Panc1 (cell line): ENCODE data around the gene IQSEC1. TPM values are rescaled to one million over a fixed set of nuclear protein-coding genes. Genes with fewer than 3 reads are reported as not detected.

ENCODE experiments used
- ATAC-seq: fragments of 200-7000 bp; cut with Tn5 transposase; 2 replicates; pipeline ENCODE4 v1.9.1; 2020; ENCODE audit warnings: mild to moderate bottlenecking, moderate library complexity
- BruUV-seq: library from RNA; stranded (reverse); fragments of 400-500 nt; replicated peaks from 2 replicates; lab custom pipeline; 2021; lab: Mats Ljungman, UMichigan
- CTCF ChIA-PET: fragments of 300-600 bp; sonication (Branson Sonifier 250); formaldehyde crosslinking; loops from one replicate; lab custom pipeline; 2022; ENCODE audit warnings: antibody characterized with exemption; lab: Charles Lee
- POLR2A ChIA-PET: fragments of 300-600 bp; sonication (Branson Sonifier 250); formaldehyde crosslinking; loops from one replicate; lab custom pipeline; 2022; ENCODE audit warnings: antibody characterized with exemption; lab: Charles Lee
- DNase-seq: peaks from one replicate; pipeline ENCODE4 v3.0.0-alpha.2; 2010; ENCODE audit warnings: low read depth, low spot score
- H3K27ac ChIP-seq: 2 replicates; pipeline ENCODE4 v1.5.1; 2011; ENCODE audit warnings: mild to moderate bottlenecking, low read length, inconsistent platforms
- H3K27me3 ChIP-seq: fragments of 200-500 bp; sonication (Bioruptor generic); 2 replicates; pipeline ENCODE4 v1.6.0; 2014; ENCODE audit warnings: low read length, inconsistent platforms; ENCODE audit not compliant: control insufficient read depth, insufficient read depth
- H3K36me3 ChIP-seq: fragments of 200-500 bp; sonication (Bioruptor generic); 2 replicates; pipeline ENCODE4 v1.5.1; 2014; ENCODE audit warnings: inconsistent platforms, mild to moderate bottlenecking, low read length, moderate library complexity; ENCODE audit not compliant: control insufficient read depth, insufficient read depth
- H3K4me1 ChIP-seq: 2 replicates; pipeline ENCODE4 v1.5.1; 2011; ENCODE audit warnings: inconsistent platforms, mild to moderate bottlenecking, low read length, moderate library complexity; ENCODE audit not compliant: control insufficient read depth, insufficient read depth
- H3K4me3 ChIP-seq, 2 experiments: 2 replicates each; pipeline ENCODE4 v1.5.1; 2011 to 2012; ENCODE audit warnings: low read depth in 2 of 2, low read length in 2 of 2, mild to moderate bottlenecking in 2 of 2, inconsistent platforms in 1 of 2, moderate library complexity in 1 of 2
- H3K9me3 ChIP-seq: fragments of 200-500 bp; sonication (Bioruptor generic); 2 replicates; pipeline ENCODE4 v1.5.1; 2014; ENCODE audit warnings: low read depth, mild to moderate bottlenecking, inconsistent platforms, low read length, moderate library complexity; ENCODE audit not compliant: control insufficient read depth, insufficient read depth
- CTCF ChIP-seq: fragments of 450-650 bp; IDR thresholded peaks from 2 replicates; pipeline ENCODE4 v1.5.1; 2017; ENCODE audit warnings: mild to moderate bottlenecking
- POLR2AphosphoS5 ChIP-seq: IDR thresholded peaks from 2 replicates; pipeline ENCODE4 v1.6.1; 2012; ENCODE audit warnings: mild to moderate bottlenecking, low read depth, low read length, moderate library complexity
- REST ChIP-seq, 2 experiments: IDR thresholded peaks; 2 replicates each; pipeline ENCODE4 v1.6.1; 2011 to 2012; ENCODE audit warnings: low read depth in 2 of 2, control low read depth in 1 of 2, low read length in 1 of 2, mild to moderate bottlenecking in 1 of 2, moderate library complexity in 1 of 2; ENCODE audit not compliant: insufficient read depth in 1 of 2
- SIN3A ChIP-seq: IDR thresholded peaks from 2 replicates; pipeline ENCODE4 v1.6.1; 2012; ENCODE audit warnings: low read depth, mild to moderate bottlenecking, low read length, moderate library complexity, borderline replicate concordance; ENCODE audit not compliant: insufficient read depth
- TCF7L2 ChIP-seq: IDR thresholded peaks from 2 replicates; pipeline ENCODE4 v1.6.1; 2011; ENCODE audit warnings: mild to moderate bottlenecking, low read depth, low read length, inconsistent platforms
- in situ Hi-C: cut with HindIII; loops from 2 replicates; pipeline ENCODE4 v1.10.0; 2016; ENCODE audit warnings: low sequenced_read_pairs, low pct_unique_long_range_greater_than_20kb
- intact Hi-C: fragments of 100-400 bp; cut with micrococcal nuclease; formaldehyde crosslinking; loops from one replicate; pipeline ENCODE4 v1.10.0; 2022; ENCODE audit not compliant: unreplicated experiment
- total RNA-seq: library from RNA; stranded (reverse); gene quantifications from one replicate; pipeline ENCODE4 v1.2.1, GENCODE V29; 2021; ENCODE audit not compliant: unreplicated experiment

The IQSEC1 gene
- total RNA-seq, 1 experiment from 2014 or later, result 28.4 TPM

- Histone ChIP-seq H3K27ac (peak overlapping the region; percentile 60; the same call in 1 of the 2 replicates), H3K4me1 (peaks cover 40% of the 10 kb centered on the region), H3K27me3 (no peaks in the 10 kb centered on the region), H3K4me3 (peak overlapping the region in 1 of 2 experiments; percentile 10; a peak in 2 of 4 replicates), H3K36me3 (no peaks in the 10 kb centered on the region), H3K9me3 (no peaks in the 10 kb centered on the region)
- intact Hi-C loops, result no loop called here
- CTCF ChIA-PET, result no interaction called here
- TF ChIP-seq CTCF (no peak), TCF7L2 (peak; percentile 76; the same call in 1 of the 2 replicates)
- in situ Hi-C loops, result no loop called here
- ATAC-seq (peak; percentile 71), DNase-seq (no peak)
- POLR2A ChIA-PET, result no interaction called here
- no TSS peak for BruUV-seq
Observed at GRCh38 chr3:13110678-13111116, 37.5 kb upstream of the IQSEC1 start.

- ChIA-PET CTCF (no interaction called here), POLR2A (interaction anchor here (0.6 kb wide), 1 partner anchor 207 kb away, joined by 3 read pairs; no protein-coding TSS in a partner anchor)
- no TSS peak for BruUV-seq
- Histone ChIP-seq H3K27me3 (no peaks in the 10 kb centered on the region), H3K4me1 (peaks cover 49% of the 10 kb centered on the region), H3K4me3 (no peak overlapping the region), H3K36me3 (no peaks in the 10 kb centered on the region), H3K9me3 (no peaks in the 10 kb centered on the region), H3K27ac (no peak overlapping the region; the same call in 1 of the 2 replicates)
- TF ChIP-seq TCF7L2 (no peak), REST (IDR thresholded peaks at IDR 0.05; ENCODE audit: insufficient read depth in 1 of 2, low read depth in 2 of 2, low read length in 1 of 2) (no peak), CTCF (no peak), SIN3A (no peak), POLR2AphosphoS5 (no peak)
- intact Hi-C loops (no loop called here), in situ Hi-C loops (no loop called here)
- DNase-seq (no peak), ATAC-seq (no peak)
Observed at GRCh38 chr3:13109516-13109915, 36.3 kb upstream of the IQSEC1 start.
